SHP77 treated with DMSO at 0.1 percent for 48 hours (cell line): ENCODE data around the gene MOCS2.

Source experiments
- DNase-seq: peaks from one replicate; lab custom pipeline; 2025; lab: John Stamatoyannopoulos, UW

The MOCS2 gene

DNA sequence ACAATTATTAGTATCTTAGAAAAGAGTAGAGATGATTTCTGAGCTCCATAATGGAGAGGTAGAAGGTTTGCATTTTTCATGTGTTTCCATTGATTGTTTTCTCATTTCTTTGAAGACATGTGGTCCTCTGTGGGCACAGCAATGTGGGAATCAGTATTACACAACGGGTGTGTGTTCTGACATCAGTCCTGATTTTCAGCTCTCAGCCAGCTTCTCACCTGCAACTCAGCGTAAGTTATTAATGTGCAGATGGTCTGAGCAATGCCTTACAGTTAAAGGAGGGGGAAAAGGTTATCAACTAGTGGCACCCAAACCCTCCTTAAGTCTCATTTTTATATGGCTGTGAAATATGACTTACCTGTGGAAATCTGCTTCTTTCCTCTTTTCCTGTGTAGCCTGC lies 61.3 kb downstream of the MOCS2 start:
- DNase-seq: no peak
